ENCODE measurements around the gene SIGLEC9. TPM values are rescaled to one million over a fixed set of nuclear protein-coding genes. Genes with fewer than 3 reads are reported as not detected.

SIGLEC9 gene
- total and polyA plus RNA-seq, 2 of the 8 experiments (the other 6 are each of a cell fraction or from before 2014, with no cell fraction given) = not detected

DNA sequence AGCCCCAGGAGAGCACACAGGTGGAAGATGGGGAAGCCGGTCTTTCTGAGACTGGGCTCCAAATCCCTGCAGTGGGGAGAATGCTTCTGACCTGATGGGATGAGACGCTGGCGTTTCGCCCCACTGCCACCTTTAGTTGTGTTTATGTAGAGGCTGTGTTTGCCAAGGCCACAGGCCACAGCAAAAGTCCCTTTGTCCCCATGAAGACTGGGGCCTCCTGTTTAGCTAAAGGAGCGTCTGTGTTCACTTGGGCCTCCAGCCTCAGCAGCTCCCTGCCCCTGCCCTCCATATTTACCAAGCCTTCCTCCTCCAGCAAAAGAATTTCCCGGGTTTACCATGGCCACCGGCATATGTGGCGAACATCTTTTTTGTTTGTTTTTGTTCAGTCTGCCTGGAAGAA, 31.6 kb upstream of the SIGLEC9 start:
- Histone ChIP-seq H4K5ac (ENCODE audit: insufficient read length, low read depth, low read length) (no peak overlapping the region), H3K56ac (replicated peaks; ENCODE audit: insufficient read length, low read depth, low read length) (no peak overlapping the region), H3K9me3 (ENCODE audit: insufficient read depth in 2 of 2, low read depth in 1 of 2, low read length in 1 of 2) (no peaks in the 10 kb centered on the region), H2AK5ac (ENCODE audit: low read depth, low read length) (0 out of 2 replicates have a peak overlapping the region, but pooled peaks have one; percentile 30), H3K4me2 (ENCODE audit: insufficient read depth in 1 of 2, low read depth in 2 of 2, low read length in 2 of 2) (no peak overlapping the region), H4K8ac (ENCODE audit: extremely low read depth, insufficient read depth, low read length) (no peak overlapping the region), H3K79me2 (ENCODE audit: control insufficient read depth in 1 of 2, insufficient read depth in 2 of 2, low read length in 2 of 2) (no peaks in the 10 kb centered on the region), H4K91ac (replicated peaks; ENCODE audit: insufficient read length, low read length) (no peak overlapping the region), H3K4ac (replicated peaks; ENCODE audit: insufficient read length, low read depth, low read length) (no peak overlapping the region), H4K20me1 (replicated peaks in 1 of 2; ENCODE audit: control insufficient read depth in 1 of 2, insufficient read depth in 2 of 2, low read length in 2 of 2) (peaks cover 0 to 3% of the 10 kb centered on the region in 2 experiments), H3K27me3 (replicated peaks in 1 of 4; ENCODE audit: control insufficient read depth in 3 of 4, extremely low read depth in 1 of 4, insufficient read depth in 3 of 4, low read length in 3 of 4) (no peaks in the 10 kb centered on the region; a peak in 1 of 7 replicates), H3K23me2 (ENCODE audit: low read depth, low read length) (no peaks in the 10 kb centered on the region), H3K27ac (ENCODE audit: low read depth, low read length) (no peak overlapping the region), H3K4me1 (replicated peaks in 1 of 4; ENCODE audit: control insufficient read depth in 3 of 4, insufficient read depth in 4 of 4, low read length in 3 of 4) (peaks cover 0 to 6% (median 2%) of the 10 kb centered on the region in 4 experiments; a peak in 5 of 7 replicates), H3K79me1 (ENCODE audit: low read depth, low read length) (no peaks in the 10 kb centered on the region), H3K23ac (ENCODE audit: insufficient read length) (no peak overlapping the region), H2BK120ac (replicated peaks; ENCODE audit: low read depth, low read length) (no peak overlapping the region), H2BK15ac (ENCODE audit: low read length) (peak overlapping the region; percentile 16; the same call in 1 of the 2 replicates), H3K9ac (replicated peaks in 1 of 4; ENCODE audit: extremely low read depth in 1 of 4, low read depth in 3 of 4, low read length in 3 of 4) (no peak overlapping the region), H3K36me3 (ENCODE audit: control insufficient read depth in 2 of 4, insufficient read depth in 4 of 4, low read length in 3 of 4) (no peaks in the 10 kb centered on the region), H3K14ac (ENCODE audit: insufficient read length) (no peak overlapping the region), H3K4me3 (ENCODE audit: extremely low read depth in 1 of 4, insufficient read depth in 2 of 4, low read depth in 3 of 4, low read length in 4 of 4) (no peak overlapping the region), H3K18ac (ENCODE audit: extremely low read depth, low read length) (no peak overlapping the region), H2AFZ (ENCODE audit: low read length) (no peak overlapping the region), H2BK20ac (ENCODE audit: low read length) (no peak overlapping the region), H2BK12ac (ENCODE audit: low read depth, low read length) (no peak overlapping the region), H2BK5ac (ENCODE audit: low read depth, low read length) (no peak overlapping the region)
- ChIA-PET POLR2A (ENCODE audit: partially characterized antibody) (no interaction called here), CTCF (ENCODE audit: partially characterized antibody) (interaction anchor here (1.6 to 8.3 kb wide), 4 partner anchors 45 to 171 kb away, joined by 6 to 269 read pairs (median 12); partner anchors contain the start of genes KLK10 and KLK11)
- DNase-seq (ENCODE audit: low read depth in 1 of 2, low spot score in 2 of 2) = no peak
- 92% methylated on average over 8 of the region's 8 CpGs; no CpG with 5 or more reads in 1 of the 2 experiments for WGBS, 2 experiments (ENCODE audit: extremely low coverage in 1 of 2, insufficient coverage in 1 of 2, insufficient read length in 1 of 2, insufficient replicate concordance in 2 of 2, low coverage in 1 of 2, low lambda C conversion rate in 2 of 2, missing lambda C conversion rate in 1 of 2)
- FAIRE-seq = no peak
- no peak for TF ChIP-seq SAP30 (IDR thresholded peaks at IDR 0.05; ENCODE audit: insufficient read depth, insufficient replicate concordance, low read length)
- no peak for TF ChIP-seq SIX5 (IDR thresholded peaks at IDR 0.05; ENCODE audit: low read depth, low read length)
- no peak for TF ChIP-seq SRF (IDR thresholded peaks at IDR 0.05; ENCODE audit: low read depth, low read length)
- TF ChIP-seq BCL11A (IDR thresholded peaks at IDR 0.05; ENCODE audit: low read depth in 2 of 2, low read length in 2 of 2) = no peak
- TF ChIP-seq POU5F1 (IDR thresholded peaks at IDR 0.05; ENCODE audit: low read depth, low read length) = no peak
- TF ChIP-seq RNF2 (IDR thresholded peaks at IDR 0.05; ENCODE audit: borderline replicate concordance, low read depth, low read length, missing control alignments, poor library complexity, severe bottlenecking) = no peak
- no peak for TF ChIP-seq PHF8 (conservative IDR thresholded peaks at IDR 0.05; ENCODE audit: low read depth, low read length)
- TF ChIP-seq SP1 (IDR thresholded peaks at IDR 0.05; ENCODE audit: low read depth, low read length) = no peak
- no peak for TF ChIP-seq ATF2 (IDR thresholded peaks at IDR 0.05; ENCODE audit: low read length)
- TF ChIP-seq, protein P1, sequence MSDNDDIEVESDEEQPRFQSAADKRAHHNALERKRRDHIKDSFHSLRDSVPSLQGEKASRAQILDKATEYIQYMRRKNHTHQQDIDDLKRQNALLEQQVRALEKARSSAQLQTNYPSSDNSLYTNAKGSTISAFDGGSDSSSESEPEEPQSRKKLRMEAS (IDR thresholded peaks at IDR 0.05) = no peak
- TF ChIP-seq SP4 (IDR thresholded peaks at IDR 0.05; ENCODE audit: low read length) = no peak
- TF ChIP-seq KDM4A (IDR thresholded peaks at IDR 0.05; ENCODE audit: low read depth, low read length, severe bottlenecking) = no peak

All from H1 (cell line).